WERI-Rb-1 (cell line): ENCODE data around the gene ATG4C.
"Not testable (repeated sequence)": the region's sequence is repeated elsewhere in the genome, so short reads cannot be mapped to it uniquely, and the experiment has no call there.

Experiments used
- DNase-seq: peaks from one replicate; pipeline ENCODE4 v3.0.0-alpha.2; 2020
- H3K27ac ChIP-seq: fragments of 250-450 bp; sonication (Bioruptor Pico); 2 replicates; pipeline ENCODE4 v1.5.1; 2020; ENCODE audit warnings: mild to moderate bottlenecking, moderate library complexity
- H3K27me3 ChIP-seq: fragments of 250-450 bp; sonication (Bioruptor Pico); 2 replicates; pipeline ENCODE4 v1.5.1; 2021; ENCODE audit warnings: mild to moderate bottlenecking, low read depth, moderate library complexity; ENCODE audit not compliant: insufficient read depth, severe bottlenecking
- H3K36me3 ChIP-seq: fragments of 250-450 bp; sonication (Bioruptor Pico); 2 replicates; pipeline ENCODE4 v1.5.1; 2020; ENCODE audit warnings: mild to moderate bottlenecking, moderate library complexity
- H3K4me3 ChIP-seq: 2 replicates; pipeline ENCODE4 v1.5.1; 2011; ENCODE audit warnings: low read depth, mild to moderate bottlenecking, control low read depth, low read length
- H3K9me3 ChIP-seq: fragments of 250-450 bp; sonication (Bioruptor Pico); 2 replicates; pipeline ENCODE4 v1.5.1; 2021; ENCODE audit warnings: mild to moderate bottlenecking, moderate library complexity; ENCODE audit not compliant: severe bottlenecking
- CTCF ChIP-seq: IDR thresholded peaks from 2 replicates; pipeline ENCODE4 v1.5.1; 2011; ENCODE audit warnings: low read depth, mild to moderate bottlenecking, control low read depth, inconsistent platforms, low read length

Gene ATG4C

GRCh38 chr1:62746809-62747138 lies 37.2 kb upstream of the ATG4C start:
- Histone ChIP-seq H3K36me3 (no peaks in the 10 kb centered on the region), H3K27ac (no peak overlapping the region), H3K27me3 (no peaks in the 10 kb centered on the region), H3K9me3 (no peaks in the 10 kb centered on the region), H3K4me3 (no peak overlapping the region)
- TF ChIP-seq CTCF, result no peak
- no peak for DNase-seq

- H3K27me3 ChIP-seq, result no peaks in the 10 kb centered on the region
- DNase-seq, result no peak
- H3K9me3 ChIP-seq, result no peaks in the 10 kb centered on the region
- H3K27ac ChIP-seq, result no peak overlapping the region
- no peaks in the 10 kb centered on the region for H3K36me3 ChIP-seq
- H3K4me3 ChIP-seq, result no peak overlapping the region
- TF ChIP-seq CTCF, result no peak
Measured at GRCh38 chr1:62753031-62753965, 30.6 kb upstream of the ATG4C start.

- H3K27ac ChIP-seq, DNase-seq, H3K9me3 ChIP-seq, H3K4me3 ChIP-seq, H3K27me3 ChIP-seq, H3K36me3 ChIP-seq: not testable (repeated sequence)
Measured at GRCh38 chr1:62754938-62755337, 29.0 kb upstream of the ATG4C start.

GRCh38 chr1:62756255-62756884 lies 27.6 kb upstream of the ATG4C start:
- not testable (repeated sequence) for H3K9me3 ChIP-seq, H3K36me3 ChIP-seq, H3K27me3 ChIP-seq, DNase-seq, H3K27ac ChIP-seq, H3K4me3 ChIP-seq

- not testable (repeated sequence) for H3K36me3 ChIP-seq, H3K27me3 ChIP-seq, H3K9me3 ChIP-seq, H3K27ac ChIP-seq, H3K4me3 ChIP-seq, DNase-seq
Measured at GRCh38 chr1:62759232-62759875, 24.6 kb upstream of the ATG4C start.

- H3K4me3 ChIP-seq, H3K36me3 ChIP-seq, H3K9me3 ChIP-seq, H3K27me3 ChIP-seq, H3K27ac ChIP-seq, DNase-seq: not testable (repeated sequence)
Measured at GRCh38 chr1:62760021-62760782, 23.7 kb upstream of the ATG4C start.

GRCh38 chr1:62761223-62761870 lies 22.6 kb upstream of the ATG4C start:
- not testable (repeated sequence) for H3K27ac ChIP-seq

GRCh38 chr1:62762027-62762426 lies 21.9 kb upstream of the ATG4C start:
- H3K36me3 ChIP-seq, H3K27me3 ChIP-seq, H3K9me3 ChIP-seq, H3K4me3 ChIP-seq, DNase-seq, H3K27ac ChIP-seq: not testable (repeated sequence)

More at GRCh38 chr1:62761223-62761870, 22.6 kb upstream of the ATG4C start:
- DNase-seq, H3K27me3 ChIP-seq, H3K36me3 ChIP-seq, H3K4me3 ChIP-seq, H3K9me3 ChIP-seq: not testable (repeated sequence)
